ENCODE measurements around the gene STK17A. TPM values are rescaled to one million over a fixed set of nuclear protein-coding genes. Genes with fewer than 3 reads are reported as not detected.

Gene STK17A
- total RNA-seq, 3 donors from 2014 or later (not counting 1 experiment from before 2014, with no cell fraction given), result 92.9 to 135 (median 111) TPM

DNA sequence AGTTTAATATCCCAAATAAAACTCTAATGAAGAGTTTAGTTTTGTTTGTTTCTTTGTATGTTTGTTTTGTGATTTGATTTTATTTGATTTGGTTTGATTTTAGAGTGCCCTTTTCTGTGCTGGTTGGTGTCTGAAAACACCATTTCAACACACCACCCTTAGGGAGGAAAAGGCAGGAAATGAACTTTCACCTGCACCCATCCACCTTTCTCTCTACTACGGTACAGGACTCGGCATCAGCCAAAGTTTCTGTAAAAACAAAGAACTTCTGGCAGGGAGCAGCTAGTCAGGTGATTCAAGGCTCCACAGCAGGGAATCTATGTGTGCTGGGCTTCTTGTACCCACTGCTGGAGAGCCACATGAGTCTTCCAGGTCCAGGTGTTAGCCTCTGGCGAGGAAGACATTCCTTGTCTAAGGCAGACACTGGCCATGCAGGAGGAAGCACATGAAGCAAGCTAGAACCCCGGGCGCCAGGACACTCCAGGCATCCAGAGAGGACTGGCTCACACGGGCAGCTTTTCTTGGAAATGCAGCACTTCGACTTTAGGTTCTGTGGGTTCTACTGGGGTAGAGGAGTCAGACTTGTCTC lies 22.1 kb upstream of the STK17A start:
- H3K27me3 Mint-ChIP-seq (ENCODE audit: low read depth in 2 of 2), result peaks cover 32 to 76% of the 10 kb centered on the region in 2 donors
- intact Hi-C loops (cut with micrococcal nuclease), result no loop called here

DNA sequence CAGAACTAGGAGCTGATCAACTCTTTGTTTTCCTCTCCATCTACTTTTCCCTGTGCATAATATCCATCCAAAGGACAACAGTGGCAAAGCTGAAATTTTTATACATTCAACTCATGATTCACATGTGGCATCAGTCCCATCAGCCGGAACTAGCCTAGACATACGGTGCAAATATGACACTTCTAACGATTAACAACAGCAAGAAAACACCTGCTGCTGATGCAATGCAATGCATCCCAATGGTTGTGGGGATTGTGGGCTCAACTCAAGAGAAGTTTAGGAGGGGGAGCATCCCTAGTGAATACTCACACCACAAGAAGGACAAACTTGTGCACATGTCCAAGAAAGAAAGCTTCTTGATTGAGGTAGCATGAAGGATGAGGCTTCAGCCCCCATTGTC lies 20.5 kb upstream of the STK17A start:
- no peak overlapping the region for H3K27ac Mint-ChIP-seq
- DNase-seq (no peak), ATAC-seq (no peak)
- Histone ChIP-seq H3K27ac (ENCODE audit: low read length) (no peak overlapping the region), H3K9me3 (ENCODE audit: control insufficient read depth, insufficient read depth, low read length) (no peaks in the 10 kb centered on the region), H3K4me1 (ENCODE audit: control insufficient read depth, insufficient read depth, low read length) (no peaks in the 10 kb centered on the region), H3K4me3 (ENCODE audit: low read length) (no peak overlapping the region), H3K36me3 (ENCODE audit: control insufficient read depth, insufficient read depth, low read length) (no peaks in the 10 kb centered on the region), H3K27me3 (ENCODE audit: control insufficient read depth, insufficient read depth, low read length) (peaks cover 5% of the 10 kb centered on the region)
- peaks cover 29 to 66% of the 10 kb centered on the region in 2 donors for H3K27me3 Mint-ChIP-seq (ENCODE audit: low read depth in 2 of 2)
- no peaks in the 10 kb centered on the region for H3K9me3 Mint-ChIP-seq
- TF ChIP-seq, protein P1, sequence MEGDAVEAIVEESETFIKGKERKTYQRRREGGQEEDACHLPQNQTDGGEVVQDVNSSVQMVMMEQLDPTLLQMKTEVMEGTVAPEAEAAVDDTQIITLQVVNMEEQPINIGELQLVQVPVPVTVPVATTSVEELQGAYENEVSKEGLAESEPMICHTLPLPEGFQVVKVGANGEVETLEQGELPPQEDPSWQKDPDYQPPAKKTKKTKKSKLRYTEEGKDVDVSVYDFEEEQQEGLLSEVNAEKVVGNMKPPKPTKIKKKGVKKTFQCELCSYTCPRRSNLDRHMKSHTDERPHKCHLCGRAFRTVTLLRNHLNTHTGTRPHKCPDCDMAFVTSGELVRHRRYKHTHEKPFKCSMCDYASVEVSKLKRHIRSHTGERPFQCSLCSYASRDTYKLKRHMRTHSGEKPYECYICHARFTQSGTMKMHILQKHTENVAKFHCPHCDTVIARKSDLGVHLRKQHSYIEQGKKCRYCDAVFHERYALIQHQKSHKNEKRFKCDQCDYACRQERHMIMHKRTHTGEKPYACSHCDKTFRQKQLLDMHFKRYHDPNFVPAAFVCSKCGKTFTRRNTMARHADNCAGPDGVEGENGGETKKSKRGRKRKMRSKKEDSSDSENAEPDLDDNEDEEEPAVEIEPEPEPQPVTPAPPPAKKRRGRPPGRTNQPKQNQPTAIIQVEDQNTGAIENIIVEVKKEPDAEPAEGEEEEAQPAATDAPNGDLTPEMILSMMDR (IDR thresholded peaks at IDR 0.05), result no peak
- intact Hi-C loops (cut with micrococcal nuclease), result no loop called here
- WGBS (ENCODE audit: insufficient coverage), result 89% methylated on average over 3 of the region's 3 CpGs
- H3K36me3 Mint-ChIP-seq, result no peaks in the 10 kb centered on the region
- no peak overlapping the region for H3K4me3 Mint-ChIP-seq
- H3K4me1 Mint-ChIP-seq, result no peaks in the 10 kb centered on the region

More for the DNA sequence above, 22.1 kb upstream of the STK17A start:
- Histone ChIP-seq H3K36me3 (ENCODE audit: control insufficient read depth, insufficient read depth, low read length) (no peaks in the 10 kb centered on the region), H3K27ac (ENCODE audit: low read length) (no peak overlapping the region), H3K4me3 (ENCODE audit: low read length) (no peak overlapping the region), H3K9me3 (ENCODE audit: control insufficient read depth, insufficient read depth, low read length) (no peaks in the 10 kb centered on the region), H3K27me3 (ENCODE audit: control insufficient read depth, insufficient read depth, low read length) (peaks cover 5% of the 10 kb centered on the region), H3K4me1 (ENCODE audit: control insufficient read depth, insufficient read depth, low read length) (no peaks in the 10 kb centered on the region)
- DNase-seq (no peak), ATAC-seq (no peak)
- Mint-ChIP-seq H3K27ac (no peak overlapping the region), H3K9me3 (no peaks in the 10 kb centered on the region), H3K36me3 (no peaks in the 10 kb centered on the region), H3K4me3 (no peak overlapping the region), H3K4me1 (no peaks in the 10 kb centered on the region)
- WGBS (ENCODE audit: insufficient coverage), result 93% methylated on average over 7 of the region's 7 CpGs
- TF ChIP-seq, protein P1 (IDR thresholded peaks at IDR 0.05), result no peak

DNA sequence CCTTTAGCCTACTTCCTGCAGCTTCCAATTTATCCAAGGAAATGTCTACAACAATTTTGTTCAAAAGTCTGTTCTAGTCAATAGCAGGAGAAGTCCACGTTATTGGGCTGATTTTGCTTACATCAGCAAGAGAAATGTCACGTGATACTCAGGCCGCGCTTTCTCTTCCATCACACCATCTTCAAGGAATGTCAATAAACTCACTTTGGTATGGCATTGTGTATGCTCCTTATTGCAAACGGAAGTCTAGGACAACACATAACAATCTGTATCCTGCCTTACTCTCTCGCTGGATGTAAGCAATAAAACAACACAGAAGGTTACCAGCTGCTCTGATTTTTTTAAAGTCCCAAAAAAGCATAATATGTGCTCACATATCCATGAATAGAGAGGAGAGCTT lies 17.1 kb upstream of the STK17A start:
- 82% methylated on average over 5 of the region's 6 CpGs for WGBS (ENCODE audit: insufficient coverage)
- Histone ChIP-seq H3K27me3 (ENCODE audit: control insufficient read depth, insufficient read depth, low read length) (peaks cover 5% of the 10 kb centered on the region), H3K4me1 (ENCODE audit: control insufficient read depth, insufficient read depth, low read length) (no peaks in the 10 kb centered on the region), H3K36me3 (ENCODE audit: control insufficient read depth, insufficient read depth, low read length) (no peaks in the 10 kb centered on the region), H3K9me3 (ENCODE audit: control insufficient read depth, insufficient read depth, low read length) (no peaks in the 10 kb centered on the region), H3K4me3 (ENCODE audit: low read length) (no peak overlapping the region), H3K27ac (ENCODE audit: low read length) (no peak overlapping the region)
- DNase-seq, result no peak
- intact Hi-C loops (cut with micrococcal nuclease), result no loop called here
- Mint-ChIP-seq H3K27ac (no peak overlapping the region), H3K9me3 (no peaks in the 10 kb centered on the region), H3K27me3 (ENCODE audit: low read depth in 2 of 2) (peaks cover 24 to 54% of the 10 kb centered on the region in 2 donors), H3K4me1 (no peaks in the 10 kb centered on the region), H3K4me3 (no peak overlapping the region), H3K36me3 (no peaks in the 10 kb centered on the region)
- TF ChIP-seq, protein P1 (IDR thresholded peaks at IDR 0.05), result no peak
- ATAC-seq, result no peak

DNA sequence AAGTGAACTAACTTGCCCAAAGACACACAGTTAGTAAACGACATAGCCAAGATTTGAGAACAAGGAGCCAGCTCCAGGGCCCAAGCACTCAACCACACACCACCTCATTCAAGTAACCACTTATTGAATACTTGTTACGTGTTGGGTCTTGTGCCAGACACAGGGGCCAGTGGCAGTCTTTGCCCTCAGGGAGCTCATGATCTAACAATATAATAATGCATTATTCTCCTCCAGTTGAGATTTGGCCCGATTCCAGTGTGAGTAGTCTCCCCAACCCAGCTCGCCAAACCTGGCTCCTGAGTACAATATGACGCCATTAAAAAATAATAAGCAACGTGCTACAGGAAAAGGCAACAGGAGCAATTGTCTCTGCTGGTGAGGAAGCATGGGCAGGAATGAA lies 14.4 kb upstream of the STK17A start:
- TF ChIP-seq, protein P1 (IDR thresholded peaks at IDR 0.05), result no peak
- intact Hi-C loops (cut with micrococcal nuclease), result no loop called here
- no peak overlapping the region for H3K4me3 ChIP-seq (ENCODE audit: low read length)
- H3K9me3 ChIP-seq (ENCODE audit: control insufficient read depth, insufficient read depth, low read length), result no peaks in the 10 kb centered on the region
- no peaks in the 10 kb centered on the region for H3K27me3 ChIP-seq (ENCODE audit: control insufficient read depth, insufficient read depth, low read length)
- no peak for ATAC-seq
- no peaks in the 10 kb centered on the region for H3K4me1 Mint-ChIP-seq
- WGBS (ENCODE audit: insufficient coverage), result 92% methylated on average over 6 of the region's 6 CpGs
- no peaks in the 10 kb centered on the region for H3K4me1 ChIP-seq (ENCODE audit: control insufficient read depth, insufficient read depth, low read length)
- no peaks in the 10 kb centered on the region for H3K36me3 ChIP-seq (ENCODE audit: control insufficient read depth, insufficient read depth, low read length)
- no peaks in the 10 kb centered on the region for H3K9me3 Mint-ChIP-seq
- H3K4me3 Mint-ChIP-seq, result no peak overlapping the region
- H3K27ac ChIP-seq (ENCODE audit: low read length), result no peak overlapping the region
- no peaks in the 10 kb centered on the region for H3K36me3 Mint-ChIP-seq
- H3K27me3 Mint-ChIP-seq (ENCODE audit: low read depth in 2 of 2), result peaks cover 12 to 31% of the 10 kb centered on the region in 2 donors
- DNase-seq, result no peak
- no peak overlapping the region for H3K27ac Mint-ChIP-seq
